Fibroblast of lung (primary cell): ENCODE measurements around the gene UST. TPM values are rescaled to one million over a fixed set of nuclear protein-coding genes. Genes with fewer than 3 reads are reported as not detected.

ENCODE experiments used
- DNase-seq, 2 donors: peaks; one replicate each; pipeline versions ENCODE4 v3.0.0 to v3.0.0-alpha.2; 2010; ENCODE audit warnings: low read depth in 2 of 2
- H2AFZ ChIP-seq: 2 replicates; pipeline ENCODE4 v1.5.1; 2012; ENCODE audit warnings: low read length, control low read depth, inconsistent platforms
- H3K27ac ChIP-seq: 2 replicates; pipeline ENCODE4 v1.5.1; 2011; ENCODE audit warnings: low read length, control low read depth; ENCODE audit not compliant: insufficient read depth
- H3K27me3 ChIP-seq: 2 replicates; pipeline ENCODE4 v1.5.1; 2011; ENCODE audit warnings: mild to moderate bottlenecking, low read length; ENCODE audit not compliant: control insufficient read depth, insufficient read depth
- H3K36me3 ChIP-seq: 2 replicates; pipeline ENCODE4 v1.5.1; 2011; ENCODE audit warnings: low read length; ENCODE audit not compliant: control insufficient read depth, insufficient read depth
- H3K4me1 ChIP-seq: 2 replicates; pipeline ENCODE4 v1.5.1; 2011; ENCODE audit warnings: low read length; ENCODE audit not compliant: control insufficient read depth, insufficient read depth; ENCODE audit errors: extremely low read depth
- H3K4me2 ChIP-seq: 2 replicates; pipeline ENCODE4 v1.5.1; 2011; ENCODE audit warnings: low read length, control low read depth; ENCODE audit not compliant: insufficient read depth; ENCODE audit errors: extremely low read depth
- H3K4me3 ChIP-seq, 4 experiments: fragments of 200-600 bp in 1 of 4; sonication (generic) in 1 of 4; replicated peaks in 1 of 4; 2 replicates each; pipeline ENCODE4 v1.5.1; 2011 to 2016; ENCODE audit warnings: low read length in 4 of 4, low read depth in 3 of 4, mild to moderate bottlenecking in 3 of 4, control low read depth in 2 of 4, inconsistent platforms in 1 of 4, mixed read lengths in 1 of 4; ENCODE audit not compliant: insufficient read depth in 1 of 4; ENCODE audit errors: control extremely low read depth in 1 of 4
- H3K79me2 ChIP-seq: 2 replicates; pipeline ENCODE4 v1.5.1; 2012; ENCODE audit warnings: mild to moderate bottlenecking, low read length, inconsistent platforms; ENCODE audit not compliant: control insufficient read depth, insufficient read depth
- H3K9ac ChIP-seq: 2 replicates; pipeline ENCODE4 v1.5.1; 2011; ENCODE audit warnings: mild to moderate bottlenecking, low read length, control low read depth; ENCODE audit not compliant: insufficient read depth
- H3K9me3 ChIP-seq: 2 replicates; pipeline ENCODE4 v1.5.1; 2012; ENCODE audit warnings: low read depth, low read length; ENCODE audit not compliant: control insufficient read depth, insufficient read depth
- H4K20me1 ChIP-seq: 2 replicates; pipeline ENCODE4 v1.5.1; 2011; ENCODE audit warnings: low read length; ENCODE audit not compliant: control insufficient read depth, insufficient read depth; ENCODE audit errors: extremely low read depth
- EZH2 ChIP-seq: IDR thresholded peaks from 2 replicates; pipeline ENCODE4 v1.5.1; 2012; ENCODE audit warnings: low read length, control low read depth, mild to moderate bottlenecking; ENCODE audit errors: missing control alignments
- polyA plus RNA-seq, 2 donors: library from polyadenylated mRNA; depleted of rRNA in 1 of 2; stranded (reverse) in 1 of 2; unstranded in 1 of 2; fragments of >200 nt; gene quantifications; 2 replicates each; pipeline ENCODE4 v1.2.1, GENCODE V29; 2011 to 2012; ENCODE audit warnings: missing spikeins in 1 of 2
- total RNA-seq: library from RNA; depleted of rRNA; stranded (reverse); fragments of >200 nt; gene quantifications from 2 replicates; pipeline ENCODE4 v1.2.1, GENCODE V29; 2014
- TF ChIP-seq, protein P1 (sequence below), 2 donors: IDR thresholded peaks in 1 of 2; conservative IDR thresholded peaks in 1 of 2; 1 replicate in 1 of 2; 2 replicates in 1 of 2; pipeline ENCODE4 v1.5.1; 2011 to 2012; ENCODE audit warnings: low read length in 2 of 2, control low read depth in 1 of 2, inconsistent platforms in 1 of 2, low read depth in 1 of 2, mild to moderate bottlenecking in 1 of 2

UST gene
- total and polyA plus RNA-seq, 2 donors (not counting 1 experiment from before 2014, with no cell fraction given): 6.8 to 19.5 TPM

GRCh38 chr6:148831531-148831930 lies 84.7 kb downstream of the UST start:
- H2AFZ ChIP-seq: no peak overlapping the region
- no peak overlapping the region for H3K9ac ChIP-seq
- H3K27ac ChIP-seq: no peak overlapping the region
- H3K4me2 ChIP-seq: no peak overlapping the region
- H3K36me3 ChIP-seq: no peaks in the 10 kb centered on the region
- H3K4me3 ChIP-seq: no peak overlapping the region
- no peaks in the 10 kb centered on the region for H3K9me3 ChIP-seq
- TF ChIP-seq EZH2: no peak
- TF ChIP-seq, protein P1, sequence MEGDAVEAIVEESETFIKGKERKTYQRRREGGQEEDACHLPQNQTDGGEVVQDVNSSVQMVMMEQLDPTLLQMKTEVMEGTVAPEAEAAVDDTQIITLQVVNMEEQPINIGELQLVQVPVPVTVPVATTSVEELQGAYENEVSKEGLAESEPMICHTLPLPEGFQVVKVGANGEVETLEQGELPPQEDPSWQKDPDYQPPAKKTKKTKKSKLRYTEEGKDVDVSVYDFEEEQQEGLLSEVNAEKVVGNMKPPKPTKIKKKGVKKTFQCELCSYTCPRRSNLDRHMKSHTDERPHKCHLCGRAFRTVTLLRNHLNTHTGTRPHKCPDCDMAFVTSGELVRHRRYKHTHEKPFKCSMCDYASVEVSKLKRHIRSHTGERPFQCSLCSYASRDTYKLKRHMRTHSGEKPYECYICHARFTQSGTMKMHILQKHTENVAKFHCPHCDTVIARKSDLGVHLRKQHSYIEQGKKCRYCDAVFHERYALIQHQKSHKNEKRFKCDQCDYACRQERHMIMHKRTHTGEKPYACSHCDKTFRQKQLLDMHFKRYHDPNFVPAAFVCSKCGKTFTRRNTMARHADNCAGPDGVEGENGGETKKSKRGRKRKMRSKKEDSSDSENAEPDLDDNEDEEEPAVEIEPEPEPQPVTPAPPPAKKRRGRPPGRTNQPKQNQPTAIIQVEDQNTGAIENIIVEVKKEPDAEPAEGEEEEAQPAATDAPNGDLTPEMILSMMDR (conservative IDR thresholded peaks at IDR 0.05 in 1 of 2, IDR thresholded peaks at IDR 0.05 in 1 of 2; ENCODE audit: low read depth in 1 of 2, low read length in 2 of 2): no peak
- H3K4me1 ChIP-seq: peaks cover 5% of the 10 kb centered on the region
- DNase-seq: peak; percentile 16 to 29
- H3K27me3 ChIP-seq: no peaks in the 10 kb centered on the region
- H3K79me2 ChIP-seq: no peaks in the 10 kb centered on the region
- H4K20me1 ChIP-seq: no peaks in the 10 kb centered on the region

DNA sequence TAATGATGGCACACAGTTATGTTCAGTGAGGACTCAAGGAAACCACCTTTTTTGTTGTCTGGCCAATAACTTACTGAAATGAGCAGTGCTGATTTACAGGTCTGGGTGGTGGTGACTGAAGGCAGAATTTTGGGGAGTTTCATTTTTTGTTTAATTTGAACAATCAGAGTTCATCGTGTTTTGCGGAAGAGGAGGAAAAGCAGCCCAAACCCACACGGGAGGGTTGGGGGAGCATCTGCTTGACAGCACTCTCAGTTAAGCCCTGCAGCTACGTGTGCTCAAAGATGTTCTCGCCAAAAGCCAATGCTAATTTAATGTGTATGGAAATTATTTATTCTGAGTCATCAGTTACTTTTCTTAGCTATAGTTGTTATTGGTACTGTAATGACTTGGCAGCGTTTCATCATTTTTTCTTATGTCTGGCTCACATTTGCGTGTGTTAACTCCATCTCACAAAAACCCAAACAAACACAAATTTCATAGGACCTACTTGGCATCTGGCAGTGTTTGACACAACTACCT lies 89.2 kb downstream of the UST start:
- Histone ChIP-seq H3K4me1 (no peaks in the 10 kb centered on the region), H4K20me1 (no peaks in the 10 kb centered on the region), H3K4me2 (peak overlapping the region; percentile 21), H3K9me3 (no peaks in the 10 kb centered on the region), H3K27ac (no peak overlapping the region), H3K36me3 (no peaks in the 10 kb centered on the region), H3K27me3 (no peaks in the 10 kb centered on the region), H3K79me2 (no peaks in the 10 kb centered on the region), H2AFZ (no peak overlapping the region), H3K4me3 (no peak overlapping the region), H3K9ac (no peak overlapping the region)
- TF ChIP-seq, protein P1 (conservative IDR thresholded peaks at IDR 0.05 in 1 of 2, IDR thresholded peaks at IDR 0.05 in 1 of 2; ENCODE audit: low read depth in 1 of 2, low read length in 2 of 2): no peak
- no peak for TF ChIP-seq EZH2
- peak; percentile 87 to 91 for DNase-seq

DNA sequence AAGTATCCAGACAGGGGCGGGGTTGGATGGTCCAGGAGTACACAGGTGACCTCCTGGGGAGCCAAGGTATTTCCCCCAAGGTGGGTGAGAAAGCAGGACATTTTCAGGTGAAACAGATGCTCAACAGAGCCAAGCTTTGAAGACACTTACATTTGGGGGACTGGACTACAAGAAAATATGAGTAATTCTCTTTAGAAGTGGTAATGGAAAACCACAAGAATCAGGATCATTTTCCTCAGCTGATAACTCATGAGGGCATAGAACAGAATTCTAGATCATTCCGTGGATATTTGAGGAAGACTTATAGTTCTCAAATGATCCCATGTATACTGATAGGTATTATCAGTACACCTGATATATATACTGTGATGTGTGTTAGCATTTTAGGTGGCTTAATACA lies 89.9 kb downstream of the UST start:
- Histone ChIP-seq H3K27me3 (no peaks in the 10 kb centered on the region), H3K4me1 (no peaks in the 10 kb centered on the region), H3K9ac (no peak overlapping the region), H3K79me2 (no peaks in the 10 kb centered on the region), H3K36me3 (no peaks in the 10 kb centered on the region), H4K20me1 (no peaks in the 10 kb centered on the region), H3K4me3 (no peak overlapping the region), H3K4me2 (no peak overlapping the region), H3K9me3 (no peaks in the 10 kb centered on the region), H2AFZ (no peak overlapping the region), H3K27ac (no peak overlapping the region)
- peak in 1 of 2 donors; percentile 55 for DNase-seq
- TF ChIP-seq EZH2: no peak
